ENCODE data around the gene IGF2. TPM values are rescaled to one million over a fixed set of nuclear protein-coding genes. Genes with fewer than 3 reads are reported as not detected.

The IGF2 gene
- total and polyA plus RNA-seq, 2 donors (not counting 3 experiments of a cell fraction or from before 2014, with no cell fraction given), result 5.7 to 21.0 TPM

DNA sequence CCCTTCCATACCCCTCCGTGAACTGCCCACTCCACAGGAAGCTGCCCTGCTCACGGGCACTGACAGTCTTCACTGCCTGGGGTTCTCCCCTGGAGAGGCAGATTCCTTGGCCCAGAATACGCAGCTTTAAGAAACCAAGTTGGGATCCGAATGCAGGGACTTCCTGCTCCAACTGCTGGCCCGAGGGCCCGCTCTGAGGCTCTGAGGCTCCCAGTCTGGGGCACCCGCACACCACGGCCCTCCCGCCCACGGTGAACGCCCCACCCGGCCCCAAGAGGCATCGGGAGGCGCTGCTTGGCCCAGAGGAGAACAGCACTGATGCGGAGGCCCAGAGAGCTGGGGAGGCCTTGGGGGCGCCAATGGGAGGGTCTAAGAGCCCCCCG is 42.3 kb downstream of the IGF2 start:
- no peak for TF ChIP-seq JUN (IDR thresholded peaks at IDR 0.05; ENCODE audit: borderline replicate concordance, insufficient read depth, insufficient read length, low read depth)
- TF ChIP-seq, protein P1, sequence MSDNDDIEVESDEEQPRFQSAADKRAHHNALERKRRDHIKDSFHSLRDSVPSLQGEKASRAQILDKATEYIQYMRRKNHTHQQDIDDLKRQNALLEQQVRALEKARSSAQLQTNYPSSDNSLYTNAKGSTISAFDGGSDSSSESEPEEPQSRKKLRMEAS (IDR thresholded peaks at IDR 0.05; ENCODE audit: insufficient read depth, insufficient read length), result no peak
- TF ChIP-seq FOS (IDR thresholded peaks at IDR 0.05; ENCODE audit: borderline replicate concordance, insufficient read depth, low read length), result no peak
- no peak for TF ChIP-seq POLR2AphosphoS5 (IDR thresholded peaks at IDR 0.05; ENCODE audit: insufficient read depth, low read depth, low read length)
- TF ChIP-seq, protein P2, sequence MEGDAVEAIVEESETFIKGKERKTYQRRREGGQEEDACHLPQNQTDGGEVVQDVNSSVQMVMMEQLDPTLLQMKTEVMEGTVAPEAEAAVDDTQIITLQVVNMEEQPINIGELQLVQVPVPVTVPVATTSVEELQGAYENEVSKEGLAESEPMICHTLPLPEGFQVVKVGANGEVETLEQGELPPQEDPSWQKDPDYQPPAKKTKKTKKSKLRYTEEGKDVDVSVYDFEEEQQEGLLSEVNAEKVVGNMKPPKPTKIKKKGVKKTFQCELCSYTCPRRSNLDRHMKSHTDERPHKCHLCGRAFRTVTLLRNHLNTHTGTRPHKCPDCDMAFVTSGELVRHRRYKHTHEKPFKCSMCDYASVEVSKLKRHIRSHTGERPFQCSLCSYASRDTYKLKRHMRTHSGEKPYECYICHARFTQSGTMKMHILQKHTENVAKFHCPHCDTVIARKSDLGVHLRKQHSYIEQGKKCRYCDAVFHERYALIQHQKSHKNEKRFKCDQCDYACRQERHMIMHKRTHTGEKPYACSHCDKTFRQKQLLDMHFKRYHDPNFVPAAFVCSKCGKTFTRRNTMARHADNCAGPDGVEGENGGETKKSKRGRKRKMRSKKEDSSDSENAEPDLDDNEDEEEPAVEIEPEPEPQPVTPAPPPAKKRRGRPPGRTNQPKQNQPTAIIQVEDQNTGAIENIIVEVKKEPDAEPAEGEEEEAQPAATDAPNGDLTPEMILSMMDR (IDR thresholded peaks at IDR 0.05; ENCODE audit: extremely low read depth in 1 of 2, insufficient read depth in 1 of 2, low read depth in 1 of 2, low read length in 2 of 2), result no peak
- no peak for TF ChIP-seq GATA2 (IDR thresholded peaks at IDR 0.05; ENCODE audit: insufficient read depth, insufficient read length, low read depth, low read length)
- TF ChIP-seq EZH2 (IDR thresholded peaks at IDR 0.05; ENCODE audit: borderline replicate concordance, low read depth, low read length, severe bottlenecking), result no peak
- no peak for TF ChIP-seq POLR2A (IDR thresholded peaks at IDR 0.05; ENCODE audit: low read depth, low read length)
- no peak for TF ChIP-seq MYC (IDR thresholded peaks at IDR 0.05; ENCODE audit: low read depth, low read length)
- Histone ChIP-seq H3K4me1 (ENCODE audit: control insufficient read depth, extremely low read depth, insufficient read depth, low read length) (peaks cover 27% of the 10 kb centered on the region), H3K27me3 (ENCODE audit: control insufficient read depth in 2 of 2, insufficient read depth in 2 of 2, low read length in 2 of 2) (no peaks in the 10 kb centered on the region), H2AFZ (ENCODE audit: low read depth, low read length) (peak overlapping the region; percentile 92), H4K20me1 (replicated peaks; ENCODE audit: control insufficient read depth, extremely low read depth, insufficient read depth, low read length) (no peaks in the 10 kb centered on the region), H3K9me1 (replicated peaks; ENCODE audit: control insufficient read depth, extremely low read depth, insufficient read depth, low read length) (no peaks in the 10 kb centered on the region), H3K9me3 (replicated peaks; ENCODE audit: control insufficient read depth, insufficient read depth, low read length) (no peaks in the 10 kb centered on the region), H3K27ac (ENCODE audit: insufficient read depth, low read depth, low read length) (peak overlapping the region; percentile 82), H3K9ac (replicated peaks; ENCODE audit: extremely low read depth, insufficient read depth, low read length) (peak overlapping the region; percentile 73), H3K4me2 (ENCODE audit: insufficient read depth, low read length) (no peak overlapping the region), H3K36me3 (ENCODE audit: control insufficient read depth in 2 of 2, extremely low read depth in 1 of 2, insufficient read depth in 2 of 2, low read length in 2 of 2) (no peaks in the 10 kb centered on the region), H3K4me3 (replicated peaks in 1 of 3; ENCODE audit: insufficient read depth in 1 of 3, low read depth in 1 of 3, low read length in 3 of 3) (no peak overlapping the region), H3K79me2 (ENCODE audit: control insufficient read depth, insufficient read depth, low read length) (no peaks in the 10 kb centered on the region)
- dilution Hi-C loops (cut with MboI; ENCODE audit: extremely low pct_ligation_motif_present, low sequenced_read_pairs) (no loop called here), intact Hi-C loops (cut with micrococcal nuclease) (loop anchor here (1.0 kb wide), 2 partner anchors 12 to 20 kb away; no protein-coding TSS in a partner anchor)
- ChIA-PET POLR2A (interaction anchor here (0.8 kb wide), 1 partner anchor 26 kb away, joined by 4 read pairs; no protein-coding TSS in a partner anchor), CTCF (interaction anchor here (0.8 to 2.9 kb wide), 6 partner anchors 13 to 60 kb away, joined by 3 to 21 read pairs (median 4); no protein-coding TSS in a partner anchor)
- no TSS peak for BruUV-seq (replicated peaks)
- no peak for DNase-seq (ENCODE audit: low read depth, low spot score)
- FAIRE-seq, result peak; percentile 55
